BJ (cell line): ENCODE measurements around the gene SNAP91. TPM values are rescaled to one million over a fixed set of nuclear protein-coding genes. Genes with fewer than 3 reads are reported as not detected.

Experiments
- CTCF ChIA-PET: fragments of 350-600 bp; formaldehyde crosslinking; extraction: SDS; loops from one replicate; lab custom pipeline; 2021; ENCODE audit warnings: antibody characterized with exemption, inconsistent platforms; lab: Yijun Ruan, JAX
- POLR2A ChIA-PET: fragments of 300-600 bp; sonication (Branson Sonifier 250); formaldehyde crosslinking; extraction: SDS; loops from one replicate; lab custom pipeline; 2021; ENCODE audit warnings: antibody characterized with exemption; lab: Charles Lee
- DNase-seq: peaks from one replicate; pipeline ENCODE4 v3.0.0-alpha.2; 2011; ENCODE audit warnings: low read depth
- H3K27me3 ChIP-seq: 2 replicates; pipeline ENCODE4 v1.6.0; 2011; ENCODE audit warnings: low read length; ENCODE audit not compliant: control insufficient read depth, insufficient read depth
- H3K36me3 ChIP-seq: 2 replicates; pipeline ENCODE4 v1.5.1; 2011; ENCODE audit warnings: low read length; ENCODE audit not compliant: control insufficient read depth, insufficient read depth
- H3K4me3 ChIP-seq: 2 replicates; pipeline ENCODE4 v1.5.1; 2011; ENCODE audit warnings: low read depth, mild to moderate bottlenecking, control low read depth, low read length
- CTCF ChIP-seq: IDR thresholded peaks from 2 replicates; pipeline ENCODE4 v1.5.1; 2011; ENCODE audit warnings: low read depth, mild to moderate bottlenecking, control low read depth, inconsistent platforms, low read length, moderate library complexity; ENCODE audit not compliant: insufficient read depth
- polyA plus RNA-seq: library from polyadenylated mRNA; depleted of rRNA; stranded (reverse); fragments of >200 nt; gene quantifications from 2 replicates; pipeline ENCODE4 v1.2.3, GENCODE V29; 2011

The SNAP91 gene
- polyA plus RNA-seq, 1 experiment = not detected

DNA sequence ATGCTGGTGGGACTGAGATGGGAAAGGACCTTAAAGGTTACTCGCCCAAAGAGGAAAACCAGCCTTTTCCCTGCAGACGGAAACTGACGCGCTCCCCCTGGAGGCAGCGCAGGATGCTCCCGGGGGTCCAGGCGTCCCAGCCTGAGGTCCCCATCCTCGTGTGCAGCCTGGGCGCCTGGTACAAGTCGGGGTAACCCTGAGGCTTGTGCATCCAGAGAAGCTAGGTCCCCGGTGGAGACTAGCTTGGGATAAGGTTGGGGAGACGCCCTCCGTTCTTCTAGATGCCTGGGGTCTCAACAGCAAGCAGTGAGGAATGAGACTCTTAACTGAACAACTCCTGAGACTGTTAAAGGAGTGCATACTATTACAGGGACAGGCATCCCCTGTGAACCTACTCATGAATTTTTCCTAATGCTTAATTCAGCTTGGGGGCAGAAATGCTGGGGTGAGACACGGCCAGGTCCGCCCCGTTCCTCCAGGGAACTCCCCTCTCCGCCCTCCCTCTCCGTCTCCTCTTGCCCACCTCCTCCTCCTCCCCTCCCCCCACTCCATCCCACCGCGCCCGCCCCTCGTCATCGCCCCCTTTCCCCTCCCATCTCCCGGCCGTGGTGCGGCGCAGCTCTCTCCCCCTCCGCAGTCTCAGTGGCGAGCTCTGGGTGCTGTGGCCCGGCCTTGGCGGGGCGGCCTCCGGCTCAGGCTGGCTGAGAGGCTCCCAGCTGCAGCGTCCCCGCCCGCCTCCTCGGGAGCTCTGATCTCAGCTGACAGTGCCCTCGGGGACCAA is 196.8 kb downstream of the SNAP91 start, which contains the start of gene PRSS35:
Gene PRSS35 (plus strand): TSS at position 634 of the 781 bp plus-strand sequence. CDS start 10,908 bp downstream, outside the sequence.
- TF ChIP-seq CTCF = peak; percentile 88
- DNase-seq = no peak
- ChIA-PET CTCF (interaction anchor here (0.8 to 12.9 kb wide), 21 partner anchors 8 to 454 kb away, joined by 3 to 302 read pairs (median 3); partner anchors contain the start of genes DOP1A, PGM3, RWDD2A and UBE3D), POLR2A (interaction anchor here (0.7 kb wide), 1 partner anchor 20 kb away, joined by 4 read pairs; no protein-coding TSS in a partner anchor)
- no peaks in the 10 kb centered on the region for H3K27me3 ChIP-seq
- peak within 1 kb of the TSS; percentile 54 for H3K4me3 ChIP-seq
- H3K36me3 ChIP-seq = no peaks in the 10 kb centered on the region

- TF ChIP-seq CTCF = no peak
- ChIA-PET CTCF (interaction anchor here (0.7 to 12.9 kb wide), 13 partner anchors 9 to 453 kb away, joined by 3 to 302 read pairs (median 5); partner anchors contain the start of genes DOP1A, PGM3, RWDD2A and UBE3D), POLR2A (no interaction called here)
- Histone ChIP-seq H3K4me3 (no peak overlapping the region), H3K36me3 (no peaks in the 10 kb centered on the region), H3K27me3 (no peaks in the 10 kb centered on the region)
- DNase-seq = no peak
Measured at GRCh38 chr6:83511266-83511665, 197.6 kb downstream of the SNAP91 start.

DNA sequence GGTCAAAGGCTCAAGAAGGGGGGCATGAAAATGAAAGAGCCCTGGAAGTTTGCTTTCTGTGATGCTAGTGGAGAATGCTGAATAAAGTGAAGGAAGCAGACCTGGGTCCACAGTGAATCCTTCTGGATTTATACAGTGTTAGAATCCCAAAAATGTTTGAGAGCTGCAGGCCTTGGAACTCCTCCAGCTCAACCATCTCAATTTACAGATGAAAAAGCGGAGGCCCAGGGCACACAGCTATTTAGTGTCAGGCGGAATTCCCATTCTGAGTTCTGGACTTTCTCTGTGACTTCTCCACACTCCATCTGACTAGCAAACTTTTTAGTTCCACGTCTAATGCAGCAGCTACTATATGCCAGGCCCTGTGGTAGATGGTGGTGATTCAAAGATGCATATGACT is 198.1 kb downstream of the SNAP91 start:
- no peaks in the 10 kb centered on the region for H3K27me3 ChIP-seq
- no peaks in the 10 kb centered on the region for H3K36me3 ChIP-seq
- POLR2A ChIA-PET = no interaction called here
- TF ChIP-seq CTCF = no peak
- DNase-seq = no peak
- CTCF ChIA-PET = interaction anchor here (0.6 to 12.9 kb wide), 11 partner anchors 8 to 445 kb away, joined by 3 to 302 read pairs (median 3); partner anchors contain the start of genes DOP1A and UBE3D
- H3K4me3 ChIP-seq = no peak overlapping the region

GRCh38 chr6:83509441-83509840 is 199.5 kb downstream of the SNAP91 start:
- no peaks in the 10 kb centered on the region for H3K27me3 ChIP-seq
- no peak for DNase-seq
- no peak for TF ChIP-seq CTCF
- ChIA-PET CTCF (interaction anchor here (1.3 to 12.9 kb wide), 4 partner anchors 27 to 443 kb away, joined by 3 to 302 read pairs (median 138); partner anchors contain the start of genes DOP1A and UBE3D), POLR2A (no interaction called here)
- no peak overlapping the region for H3K4me3 ChIP-seq
- H3K36me3 ChIP-seq = no peaks in the 10 kb centered on the region

GRCh38 chr6:83505356-83505755 is 203.5 kb downstream of the SNAP91 start:
- no peak for DNase-seq
- CTCF ChIA-PET = interaction anchor here (1.0 to 12.9 kb wide), 7 partner anchors 9 to 440 kb away, joined by 3 to 302 read pairs (median 6); partner anchors contain the start of gene UBE3D
- POLR2A ChIA-PET = no interaction called here
- no peak for TF ChIP-seq CTCF
- no peaks in the 10 kb centered on the region for H3K36me3 ChIP-seq
- H3K4me3 ChIP-seq = no peak overlapping the region
- no peaks in the 10 kb centered on the region for H3K27me3 ChIP-seq
